Measurements from ENCODE around the gene IL1RN.
"Not testable (repeated sequence)": the region's sequence is repeated elsewhere in the genome, so short reads cannot be mapped to it uniquely, and the experiment has no call there.

IL1RN gene

GRCh38 chr2:113126845-113127645 lies at the start of gene IL1RN:
IL1RN (plus strand) TSS chr2:113127598; CDS start chr2:113127625, 27 bp downstream.
- no peak for DNase-seq (ENCODE audit: low read depth)

- DNase-seq (ENCODE audit: low read depth): no peak
Measured at GRCh38 chr2:113077921-113078320, 49.5 kb upstream of the IL1RN start.

- DNase-seq (ENCODE audit: low read depth): peak; percentile 22
Measured at GRCh38 chr2:113078350-113078839, 49.0 kb upstream of the IL1RN start.

GRCh38 chr2:113079131-113079530 lies 48.3 kb upstream of the IL1RN start:
- no peak for DNase-seq (ENCODE audit: low read depth)

- no peak for DNase-seq (ENCODE audit: low read depth)
Measured at GRCh38 chr2:113080134-113080533, 47.3 kb upstream of the IL1RN start.

- DNase-seq (ENCODE audit: low read depth): no peak
Measured at GRCh38 chr2:113081488-113082210, 45.7 kb upstream of the IL1RN start.

GRCh38 chr2:113083296-113083695 lies 44.1 kb upstream of the IL1RN start:
- no peak for DNase-seq (ENCODE audit: low read depth)

- no peak for DNase-seq (ENCODE audit: low read depth)
Measured at GRCh38 chr2:113084249-113085000, 43.0 kb upstream of the IL1RN start.

- no peak for DNase-seq (ENCODE audit: low read depth)
Measured at GRCh38 chr2:113085542-113085941, 41.9 kb upstream of the IL1RN start.

- DNase-seq (ENCODE audit: low read depth): no peak
Measured at GRCh38 chr2:113088213-113088992, 39.0 kb upstream of the IL1RN start.

GRCh38 chr2:113089916-113090315 lies 37.5 kb upstream of the IL1RN start:
- no peak for DNase-seq (ENCODE audit: low read depth)

GRCh38 chr2:113091231-113091896 lies 36.0 kb upstream of the IL1RN start:
- DNase-seq (ENCODE audit: low read depth): no peak

GRCh38 chr2:113092864-113093612 lies 34.4 kb upstream of the IL1RN start:
- no peak for DNase-seq (ENCODE audit: low read depth)

- DNase-seq (ENCODE audit: low read depth): no peak
Measured at GRCh38 chr2:113093613-113093977, 33.8 kb upstream of the IL1RN start.

- DNase-seq (ENCODE audit: low read depth): not testable (repeated sequence)
Measured at GRCh38 chr2:113096306-113096705, 31.1 kb upstream of the IL1RN start.

- not testable (repeated sequence) for DNase-seq (ENCODE audit: low read depth)
Measured at GRCh38 chr2:113096842-113097618, 30.4 kb upstream of the IL1RN start.

GRCh38 chr2:113098041-113098440 lies 29.4 kb upstream of the IL1RN start:
- DNase-seq (ENCODE audit: low read depth): no peak

- no peak for DNase-seq (ENCODE audit: low read depth)
Measured at GRCh38 chr2:113098532-113098931, 28.9 kb upstream of the IL1RN start.

- no peak for DNase-seq (ENCODE audit: low read depth)
Measured at GRCh38 chr2:113102133-113102532, 25.3 kb upstream of the IL1RN start.

GRCh38 chr2:113103277-113103676 lies 24.1 kb upstream of the IL1RN start:
- DNase-seq (ENCODE audit: low read depth): no peak

Data from fibroblast of the conjunctiva (primary cell).